Neuronal stem cell (in vitro differentiated cells): ENCODE data around the gene CCDC57.

Experiments
- DNase-seq: peaks from one replicate; pipeline ENCODE4 v3.0.0-alpha.2; 2013; ENCODE audit warnings: low spot score
- H2AFZ ChIP-seq: one replicate; pipeline ENCODE4 v1.6.1; 2013; ENCODE audit warnings: mild to moderate bottlenecking, low read length, inconsistent platforms
- H2AK5ac ChIP-seq: 2 replicates; pipeline ENCODE4 v1.6.1; 2013; ENCODE audit warnings: low read depth, mild to moderate bottlenecking, inconsistent platforms, low read length, moderate library complexity, mixed read lengths
- H2BK120ac ChIP-seq: 2 replicates; pipeline ENCODE4 v1.6.1; 2013; ENCODE audit warnings: low read depth, mild to moderate bottlenecking, inconsistent platforms, low read length, moderate library complexity, mixed read lengths
- H2BK12ac ChIP-seq: one replicate; pipeline ENCODE4 v1.6.1; 2013; ENCODE audit warnings: low read length, inconsistent platforms
- H2BK15ac ChIP-seq: 2 replicates; pipeline ENCODE4 v1.6.1; 2013; ENCODE audit warnings: mild to moderate bottlenecking, low read length, inconsistent platforms, mixed read lengths
- H2BK5ac ChIP-seq: one replicate; pipeline ENCODE4 v1.6.1; 2013; ENCODE audit warnings: inconsistent platforms, mild to moderate bottlenecking, low read length, moderate library complexity
- H3K14ac ChIP-seq: one replicate; pipeline ENCODE4 v1.6.1; 2013; ENCODE audit warnings: low read length, inconsistent platforms
- H3K18ac ChIP-seq: 2 replicates; pipeline ENCODE4 v1.6.1; 2013; ENCODE audit warnings: low read length, inconsistent platforms
- H3K23ac ChIP-seq: 2 replicates; pipeline ENCODE4 v1.6.1; 2013; ENCODE audit warnings: low read depth, mild to moderate bottlenecking, mixed read lengths, low read length, inconsistent platforms; ENCODE audit not compliant: poor library complexity
- H3K27ac ChIP-seq: replicated peaks from 3 replicates; pipeline ENCODE4 v1.5.1; 2013; ENCODE audit warnings: low read length, inconsistent platforms
- H3K27me3 ChIP-seq, 3 experiments: 2 replicates each; pipeline ENCODE4 v1.6.1; 2013; ENCODE audit warnings: low read length in 3 of 3, mild to moderate bottlenecking in 2 of 3, inconsistent platforms in 1 of 3, low read depth in 1 of 3, mixed read lengths in 1 of 3, moderate library complexity in 1 of 3; ENCODE audit not compliant: control insufficient read depth in 3 of 3, insufficient read depth in 3 of 3
- H3K36me3 ChIP-seq, 2 donors: replicated peaks in 1 of 2; 2 replicates each; pipeline ENCODE4 v1.6.1; 2013; ENCODE audit warnings: low read length in 2 of 2; ENCODE audit not compliant: control insufficient read depth in 2 of 2, insufficient read depth in 2 of 2
- H3K4ac ChIP-seq: 2 replicates; pipeline ENCODE4 v1.6.1; 2013; ENCODE audit warnings: inconsistent platforms, mild to moderate bottlenecking, low read length, moderate library complexity
- H3K4me1 ChIP-seq, 2 donors: 1 replicate in 1 of 2; 2 replicates in 1 of 2; pipeline ENCODE4 v1.6.1; 2013; ENCODE audit warnings: low read length in 2 of 2, low read depth in 1 of 2; ENCODE audit not compliant: control insufficient read depth in 2 of 2, insufficient read depth in 1 of 2
- H3K4me2 ChIP-seq: one replicate; pipeline ENCODE4 v1.6.1; 2013; ENCODE audit warnings: mild to moderate bottlenecking, low read length, inconsistent platforms; ENCODE audit not compliant: insufficient read depth, poor library complexity, severe bottlenecking
- H3K4me3 ChIP-seq, 2 donors: 2 replicates each; pipeline ENCODE4 v1.5.1; 2013; ENCODE audit warnings: low read length in 2 of 2, mild to moderate bottlenecking in 2 of 2, inconsistent platforms in 1 of 2, moderate library complexity in 1 of 2
- H3K79me1 ChIP-seq: one replicate; pipeline ENCODE4 v1.6.1; 2013; ENCODE audit warnings: low read depth, mild to moderate bottlenecking, inconsistent platforms, low read length, moderate library complexity
- H3K9ac ChIP-seq: one replicate; pipeline ENCODE4 v1.6.1; 2013; ENCODE audit warnings: mild to moderate bottlenecking, low read depth, low read length, inconsistent platforms; ENCODE audit not compliant: poor library complexity
- H3K9me3 ChIP-seq, 2 donors: replicated peaks in 1 of 2; 2 replicates each; pipeline versions ENCODE3 to v1.6.1; 2013; ENCODE audit warnings: low read length in 2 of 2, mild to moderate bottlenecking in 2 of 2, inconsistent platforms in 1 of 2, low read depth in 1 of 2, mixed read lengths in 1 of 2, moderate library complexity in 1 of 2; ENCODE audit not compliant: control insufficient read depth in 2 of 2, insufficient read depth in 1 of 2
- H4K8ac ChIP-seq: one replicate; pipeline ENCODE4 v1.6.1; 2013; ENCODE audit warnings: low read depth, mild to moderate bottlenecking, inconsistent platforms, low read length, moderate library complexity
- H4K91ac ChIP-seq: one replicate; pipeline ENCODE4 v1.6.1; 2013; ENCODE audit warnings: low read length, low read depth, mild to moderate bottlenecking, inconsistent platforms; ENCODE audit not compliant: poor library complexity
- WGBS, 2 donors: extraction: QIAGEN DNeasy Blood & Tissue Kit; methylation state at CpG; one replicate each; pipeline ENCODE4 v1.1.7; 2013; ENCODE audit warnings: missing lambda C conversion rate in 2 of 2, mixed read lengths in 1 of 2; ENCODE audit not compliant: insufficient read length in 2 of 2, insufficient replicate concordance in 1 of 2; ENCODE audit errors: extremely low coverage in 2 of 2; 5-methylcytosine and 5-hydroxymethylcytosine counted together

Gene CCDC57

DNA sequence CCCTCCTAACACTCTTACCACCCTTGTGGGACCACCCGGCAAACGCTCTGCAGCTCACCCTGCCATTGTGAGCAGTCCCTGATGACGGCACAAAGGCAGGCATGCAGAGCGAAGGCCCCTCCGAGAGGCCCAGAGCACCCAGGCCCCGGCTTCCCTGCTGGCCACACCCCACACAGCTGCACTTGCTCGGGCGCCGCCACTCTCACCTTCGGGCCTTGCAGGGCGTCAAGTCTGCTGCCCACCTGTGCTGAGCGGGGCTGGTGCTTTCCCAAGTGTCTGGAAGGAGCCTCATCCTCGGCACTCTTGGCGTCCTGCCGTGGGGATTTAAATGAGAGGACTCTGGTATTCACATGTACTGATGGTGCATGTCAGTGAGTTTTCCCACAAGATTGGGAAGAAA, 84.4 kb downstream of the CCDC57 start:
- H2AK5ac ChIP-seq = peak overlapping the region; percentile 56
- H3K4ac ChIP-seq = no peak overlapping the region
- H3K4me1 ChIP-seq = peaks cover 0 to 4% of the 10 kb centered on the region in 2 donors
- no peak for DNase-seq
- H2AFZ ChIP-seq = no peak overlapping the region
- H2BK120ac ChIP-seq = no peak overlapping the region
- H3K18ac ChIP-seq = no peak overlapping the region
- H2BK15ac ChIP-seq = peak overlapping the region; percentile 17
- no peak overlapping the region for H3K27ac ChIP-seq
- no peak overlapping the region for H4K8ac ChIP-seq
- no peaks in the 10 kb centered on the region for H3K27me3 ChIP-seq
- H3K9ac ChIP-seq = peak overlapping the region; percentile 60
- H3K9me3 ChIP-seq = peaks cover 0 to 2% of the 10 kb centered on the region in 2 donors
- H2BK12ac ChIP-seq = no peak overlapping the region
- peak overlapping the region; percentile 31 for H3K23ac ChIP-seq
- peaks cover 2% of the 10 kb centered on the region for H3K79me1 ChIP-seq
- peak overlapping the region; percentile 38 for H3K14ac ChIP-seq
- H2BK5ac ChIP-seq = peak overlapping the region; percentile 2
- H3K4me3 ChIP-seq = no peak overlapping the region
- H3K36me3 ChIP-seq = peaks cover 10 to 25% of the 10 kb centered on the region in 2 donors
- no CpG with 5 or more reads among the region's 15 CpGs for WGBS, 2 donors
- H3K4me2 ChIP-seq = no peak overlapping the region
- no peak overlapping the region for H4K91ac ChIP-seq

- Histone ChIP-seq H3K27me3 (no peaks in the 10 kb centered on the region), H3K79me1 (peaks cover 2% of the 10 kb centered on the region), H2BK12ac (no peak overlapping the region), H3K9me3 (peaks cover 0 to 2% of the 10 kb centered on the region in 2 donors), H3K27ac (no peak overlapping the region), H2AK5ac (no peak overlapping the region), H3K4me2 (no peak overlapping the region), H4K91ac (no peak overlapping the region), H3K23ac (no peak overlapping the region), H3K4ac (no peak overlapping the region), H3K14ac (peak overlapping the region; percentile 63), H3K9ac (peak overlapping the region; percentile 44), H3K4me1 (peaks cover 0 to 4% of the 10 kb centered on the region in 2 donors), H2BK5ac (peak overlapping the region; percentile 2), H3K4me3 (peak overlapping the region in 1 of 2 donors; percentile 18), H4K8ac (no peak overlapping the region), H3K18ac (no peak overlapping the region), H2BK15ac (no peak overlapping the region), H2AFZ (no peak overlapping the region), H2BK120ac (no peak overlapping the region), H3K36me3 (peaks cover 10 to 25% of the 10 kb centered on the region in 2 donors)
- WGBS, 2 donors = no CpG with 5 or more reads among the region's 9 CpGs
- no peak for DNase-seq
Measured at GRCh38 chr17:82127704-82128103, 84.9 kb downstream of the CCDC57 start.

DNA sequence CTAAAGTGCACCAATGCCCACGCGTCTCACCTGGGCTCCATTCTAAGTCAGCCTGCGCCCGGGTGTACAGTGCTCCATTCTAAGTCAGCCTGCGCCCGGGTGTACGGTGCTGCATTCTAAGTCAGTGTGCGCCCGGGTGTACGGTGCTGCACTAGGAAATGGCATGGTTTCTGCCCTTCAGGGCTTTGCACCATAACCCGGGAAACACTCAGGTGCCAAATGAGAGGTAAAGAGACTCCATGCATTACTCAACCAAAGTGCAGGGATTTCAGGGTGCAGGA, 85.4 kb downstream of the CCDC57 start:
- Histone ChIP-seq H2BK12ac (no peak overlapping the region), H3K4ac (no peak overlapping the region), H3K9me3 (peaks cover 0 to 2% of the 10 kb centered on the region in 2 donors), H3K4me1 (peaks cover 0 to 4% of the 10 kb centered on the region in 2 donors), H3K9ac (peak overlapping the region; percentile 44), H3K27me3 (no peaks in the 10 kb centered on the region), H2BK120ac (no peak overlapping the region), H2AFZ (no peak overlapping the region), H2BK15ac (no peak overlapping the region), H2AK5ac (no peak overlapping the region), H3K23ac (no peak overlapping the region), H3K4me2 (no peak overlapping the region), H3K27ac (no peak overlapping the region), H3K4me3 (peak overlapping the region in 1 of 2 donors; percentile 18), H4K91ac (no peak overlapping the region), H2BK5ac (no peak overlapping the region), H3K79me1 (peaks cover 2% of the 10 kb centered on the region), H4K8ac (no peak overlapping the region), H3K18ac (no peak overlapping the region), H3K36me3 (peaks cover 10 to 25% of the 10 kb centered on the region in 2 donors), H3K14ac (no peak overlapping the region)
- WGBS, 2 donors = no CpG with 5 or more reads among the region's 11 CpGs
- DNase-seq = no peak

- Histone ChIP-seq H2AK5ac (no peak overlapping the region), H3K36me3 (peaks cover 8 to 25% of the 10 kb centered on the region in 2 donors), H4K91ac (no peak overlapping the region), H3K14ac (no peak overlapping the region), H3K27ac (no peak overlapping the region), H3K9ac (peak overlapping the region; percentile 70), H2BK15ac (no peak overlapping the region), H3K27me3 (no peaks in the 10 kb centered on the region), H3K23ac (no peak overlapping the region), H3K79me1 (peaks cover 2% of the 10 kb centered on the region), H3K4me2 (no peak overlapping the region), H4K8ac (peak overlapping the region; percentile 65), H3K4me1 (peaks cover 0 to 4% of the 10 kb centered on the region in 2 donors), H3K4me3 (no peak overlapping the region), H3K4ac (no peak overlapping the region), H2BK120ac (no peak overlapping the region), H3K18ac (peak overlapping the region; percentile 57), H3K9me3 (peaks cover 0 to 2% of the 10 kb centered on the region in 2 donors), H2BK12ac (no peak overlapping the region), H2BK5ac (no peak overlapping the region), H2AFZ (no peak overlapping the region)
- WGBS, 2 donors = no CpG with 5 or more reads among the region's 35 CpGs
- no peak for DNase-seq
Measured at GRCh38 chr17:82126556-82127314, 85.9 kb downstream of the CCDC57 start.
